Measurements from ENCODE around the gene UBR4.

Gene UBR4

GRCh38 chr1:19157653-19158052 is 52.4 kb downstream of the UBR4 start:
- no peak overlapping the region for H3K4me2 ChIP-seq (ENCODE audit: low read depth, low read length)
- H3K79me2 ChIP-seq (ENCODE audit: low read length), result no peaks in the 10 kb centered on the region
- no peaks in the 10 kb centered on the region for H3K27me3 ChIP-seq (replicated peaks; ENCODE audit: insufficient read depth, low read length)
- H3F3A ChIP-seq (ENCODE audit: insufficient read depth, low read length), result no peaks in the 10 kb centered on the region
- no peak for DNase-seq
- H3K27ac ChIP-seq (ENCODE audit: low read length), result no peak overlapping the region
- H2AFZ ChIP-seq (ENCODE audit: low read length), result no peak overlapping the region
- no peaks in the 10 kb centered on the region for H3K9me3 ChIP-seq (replicated peaks; ENCODE audit: insufficient read depth, low read length)
- H3K4me1 ChIP-seq (ENCODE audit: low read length), result no peaks in the 10 kb centered on the region
- no peaks in the 10 kb centered on the region for H3K9me2 ChIP-seq (replicated peaks; ENCODE audit: insufficient read depth, low read length)
- H3K9ac ChIP-seq (ENCODE audit: low read length), result no peak overlapping the region
- no peak overlapping the region for H3K4me3 ChIP-seq (ENCODE audit: low read length)
- peaks cover 34% of the 10 kb centered on the region for H3K36me3 ChIP-seq (replicated peaks; ENCODE audit: insufficient read depth, low read length)
- no peak for TF ChIP-seq EZH2 (optimal IDR thresholded peaks at IDR 0.05; ENCODE audit: low read depth, low read length)
- no peak for TF ChIP-seq CTCF (IDR thresholded peaks at IDR 0.05; ENCODE audit: low read length)
- no peak for TF ChIP-seq EZH2phosphoT487 (IDR thresholded peaks at IDR 0.05; ENCODE audit: low read length)
- no peaks in the 10 kb centered on the region for H4K20me1 ChIP-seq (ENCODE audit: insufficient read depth, low read length)

GRCh38 chr1:19156676-19157075 is 53.4 kb downstream of the UBR4 start:
- H2AFZ ChIP-seq (ENCODE audit: low read length), result no peak overlapping the region
- no peaks in the 10 kb centered on the region for H3K27me3 ChIP-seq (replicated peaks; ENCODE audit: insufficient read depth, low read length)
- H4K20me1 ChIP-seq (ENCODE audit: insufficient read depth, low read length), result no peaks in the 10 kb centered on the region
- no peak overlapping the region for H3K4me2 ChIP-seq (ENCODE audit: low read depth, low read length)
- no peaks in the 10 kb centered on the region for H3K9me2 ChIP-seq (replicated peaks; ENCODE audit: insufficient read depth, low read length)
- H3K9ac ChIP-seq (ENCODE audit: low read length), result no peak overlapping the region
- H3K4me3 ChIP-seq (ENCODE audit: low read length), result no peak overlapping the region
- H3K4me1 ChIP-seq (ENCODE audit: low read length), result no peaks in the 10 kb centered on the region
- no peak overlapping the region for H3K27ac ChIP-seq (ENCODE audit: low read length)
- H3K9me3 ChIP-seq (replicated peaks; ENCODE audit: insufficient read depth, low read length), result no peaks in the 10 kb centered on the region
- peaks cover 37% of the 10 kb centered on the region for H3K36me3 ChIP-seq (replicated peaks; ENCODE audit: insufficient read depth, low read length)
- no peaks in the 10 kb centered on the region for H3F3A ChIP-seq (ENCODE audit: insufficient read depth, low read length)
- TF ChIP-seq CTCF (IDR thresholded peaks at IDR 0.05; ENCODE audit: low read length) (no peak), EZH2phosphoT487 (IDR thresholded peaks at IDR 0.05; ENCODE audit: low read length) (no peak), EZH2 (optimal IDR thresholded peaks at IDR 0.05; ENCODE audit: low read depth, low read length) (no peak)
- DNase-seq, result no peak
- no peaks in the 10 kb centered on the region for H3K79me2 ChIP-seq (ENCODE audit: low read length)

DNA sequence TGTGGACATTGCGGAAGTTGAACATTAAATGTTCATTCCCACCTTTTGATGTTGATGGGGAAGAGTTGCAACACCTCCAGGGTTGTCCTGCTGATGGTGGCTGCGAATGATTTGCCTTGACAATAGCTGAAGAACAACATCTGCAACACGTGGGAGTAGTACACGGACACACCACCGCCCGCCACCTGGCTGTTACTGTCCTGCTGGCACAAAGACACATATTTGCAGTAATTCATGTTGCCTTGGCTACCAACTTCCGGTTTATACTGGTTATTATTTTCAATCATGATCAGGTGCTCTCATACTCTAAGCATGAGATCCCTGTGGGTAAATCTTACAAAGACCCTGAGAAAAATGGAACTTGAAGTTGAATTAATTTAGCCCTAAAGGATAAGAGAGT is 55.2 kb downstream of the UBR4 start:
- DNase-seq, result no peak
- no peak overlapping the region for H2AFZ ChIP-seq (ENCODE audit: low read length)
- no peak overlapping the region for H3K27ac ChIP-seq (ENCODE audit: low read length)
- H3K4me3 ChIP-seq (ENCODE audit: low read length), result no peak overlapping the region
- H3K4me1 ChIP-seq (ENCODE audit: low read length), result no peaks in the 10 kb centered on the region
- no peak overlapping the region for H3K9ac ChIP-seq (ENCODE audit: low read length)
- H3F3A ChIP-seq (ENCODE audit: insufficient read depth, low read length), result no peaks in the 10 kb centered on the region
- H4K20me1 ChIP-seq (ENCODE audit: insufficient read depth, low read length), result no peaks in the 10 kb centered on the region
- H3K9me3 ChIP-seq (replicated peaks; ENCODE audit: insufficient read depth, low read length), result no peaks in the 10 kb centered on the region
- no peak overlapping the region for H3K4me2 ChIP-seq (ENCODE audit: low read depth, low read length)
- H3K79me2 ChIP-seq (ENCODE audit: low read length), result no peaks in the 10 kb centered on the region
- no peaks in the 10 kb centered on the region for H3K27me3 ChIP-seq (replicated peaks; ENCODE audit: insufficient read depth, low read length)
- no peaks in the 10 kb centered on the region for H3K9me2 ChIP-seq (replicated peaks; ENCODE audit: insufficient read depth, low read length)
- H3K36me3 ChIP-seq (replicated peaks; ENCODE audit: insufficient read depth, low read length), result peaks cover 28% of the 10 kb centered on the region
- TF ChIP-seq EZH2 (optimal IDR thresholded peaks at IDR 0.05; ENCODE audit: low read depth, low read length) (no peak), EZH2phosphoT487 (IDR thresholded peaks at IDR 0.05; ENCODE audit: low read length) (no peak), CTCF (IDR thresholded peaks at IDR 0.05; ENCODE audit: low read length) (no peak)
